Measurements from ENCODE around the gene FBXO40.
A peak's percentile ranks its signal among the peaks of the same experiment; 100 is the strongest.

DNA sequence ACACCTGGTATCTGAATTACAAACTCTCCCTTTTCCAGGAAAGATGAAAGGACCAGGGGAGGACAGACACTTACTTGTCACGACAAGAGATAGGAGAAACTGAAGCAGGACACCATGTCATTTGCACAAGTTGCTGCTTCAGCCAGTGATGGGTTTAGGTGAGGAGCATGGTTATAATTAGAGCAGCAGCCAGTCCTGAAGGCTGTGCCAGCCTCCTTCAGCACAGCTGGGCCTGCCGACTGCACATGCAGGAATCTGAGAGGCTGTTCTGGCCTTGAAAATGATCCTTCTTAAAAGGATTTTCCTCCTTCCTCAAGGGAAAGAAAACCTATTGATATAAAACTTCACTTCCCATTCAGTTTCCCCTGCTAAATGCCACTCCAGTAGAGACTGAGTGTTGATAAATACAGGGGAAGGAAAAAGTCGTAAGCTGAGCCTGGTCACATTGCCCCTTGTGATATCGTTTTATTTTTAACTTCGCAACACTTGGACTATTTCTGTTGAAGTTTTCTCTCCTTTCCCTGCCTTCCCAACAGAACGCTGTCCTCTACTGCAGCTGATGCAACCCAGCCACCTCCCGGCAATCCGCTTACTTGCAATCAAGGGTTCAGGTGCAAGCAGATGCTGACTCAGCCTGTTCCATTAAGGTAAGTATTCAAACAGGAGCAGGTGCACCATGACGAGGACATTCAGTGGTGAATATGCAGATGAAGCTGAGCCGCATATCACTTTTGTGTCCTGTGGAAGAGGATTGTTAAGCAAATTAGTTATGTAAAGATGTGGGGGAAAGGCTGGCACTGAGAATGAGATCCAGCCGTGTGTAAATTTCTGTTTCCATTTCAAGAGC, at the start of gene FBXO40:
- TF ChIP-seq POLR2A (IDR thresholded peaks at IDR 0.05) = no peak
- TF ChIP-seq, protein P1, sequence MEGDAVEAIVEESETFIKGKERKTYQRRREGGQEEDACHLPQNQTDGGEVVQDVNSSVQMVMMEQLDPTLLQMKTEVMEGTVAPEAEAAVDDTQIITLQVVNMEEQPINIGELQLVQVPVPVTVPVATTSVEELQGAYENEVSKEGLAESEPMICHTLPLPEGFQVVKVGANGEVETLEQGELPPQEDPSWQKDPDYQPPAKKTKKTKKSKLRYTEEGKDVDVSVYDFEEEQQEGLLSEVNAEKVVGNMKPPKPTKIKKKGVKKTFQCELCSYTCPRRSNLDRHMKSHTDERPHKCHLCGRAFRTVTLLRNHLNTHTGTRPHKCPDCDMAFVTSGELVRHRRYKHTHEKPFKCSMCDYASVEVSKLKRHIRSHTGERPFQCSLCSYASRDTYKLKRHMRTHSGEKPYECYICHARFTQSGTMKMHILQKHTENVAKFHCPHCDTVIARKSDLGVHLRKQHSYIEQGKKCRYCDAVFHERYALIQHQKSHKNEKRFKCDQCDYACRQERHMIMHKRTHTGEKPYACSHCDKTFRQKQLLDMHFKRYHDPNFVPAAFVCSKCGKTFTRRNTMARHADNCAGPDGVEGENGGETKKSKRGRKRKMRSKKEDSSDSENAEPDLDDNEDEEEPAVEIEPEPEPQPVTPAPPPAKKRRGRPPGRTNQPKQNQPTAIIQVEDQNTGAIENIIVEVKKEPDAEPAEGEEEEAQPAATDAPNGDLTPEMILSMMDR (IDR thresholded peaks at IDR 0.05) = peak in 3 of 4 donors; percentile 17 to 34 (median 25)

All from right lobe of liver (tissue), 4 donors.